ENCODE measurements around the gene PSAPL1. TPM values are rescaled to one million over a fixed set of nuclear protein-coding genes. Genes with fewer than 3 reads are reported as not detected.

Gene PSAPL1
- total RNA-seq, 1 donor from 2014 or later: not detected

- DNase-seq (ENCODE audit: low read depth) (no peak), FAIRE-seq (no peak)
- H3K36me3 ChIP-seq (ENCODE audit: control insufficient read depth, insufficient read depth, low read length): no peaks in the 10 kb centered on the region
- no peak overlapping the region for H3K4me3 ChIP-seq (ENCODE audit: low read depth, low read length)
- no peaks in the 10 kb centered on the region for H3K27me3 ChIP-seq (ENCODE audit: control insufficient read depth, insufficient read depth, low read length)
- TF ChIP-seq CTCF (IDR thresholded peaks at IDR 0.05; ENCODE audit: insufficient read depth, low read length, severe bottlenecking): no peak
These were observed 23.2 kb downstream of the PSAPL1 start for GRCh38 chr4:7411491-7411890.

- no peaks in the 10 kb centered on the region for H3K27me3 ChIP-seq (ENCODE audit: control insufficient read depth, insufficient read depth, low read length)
- H3K36me3 ChIP-seq (ENCODE audit: control insufficient read depth, insufficient read depth, low read length): no peaks in the 10 kb centered on the region
- no peak overlapping the region for H3K4me3 ChIP-seq (ENCODE audit: low read depth, low read length)
- DNase-seq (ENCODE audit: low read depth): no peak
- no peak for TF ChIP-seq CTCF (IDR thresholded peaks at IDR 0.05; ENCODE audit: insufficient read depth, low read length, severe bottlenecking)
- no peak for FAIRE-seq
These were observed 24.3 kb downstream of the PSAPL1 start for GRCh38 chr4:7410446-7410845.

- H3K27me3 ChIP-seq (ENCODE audit: control insufficient read depth, insufficient read depth, low read length): no peaks in the 10 kb centered on the region
- FAIRE-seq: no peak
- H3K36me3 ChIP-seq (ENCODE audit: control insufficient read depth, insufficient read depth, low read length): no peaks in the 10 kb centered on the region
These were observed 26.6 kb downstream of the PSAPL1 start for GRCh38 chr4:7408166-7408565.

GRCh38 chr4:7403001-7403400, 31.7 kb downstream of the PSAPL1 start:
- H3K27me3 ChIP-seq (ENCODE audit: control insufficient read depth, insufficient read depth, low read length): no peaks in the 10 kb centered on the region
- no peaks in the 10 kb centered on the region for H3K36me3 ChIP-seq (ENCODE audit: control insufficient read depth, insufficient read depth, low read length)
- TF ChIP-seq CTCF (IDR thresholded peaks at IDR 0.05; ENCODE audit: insufficient read depth, low read length, severe bottlenecking): no peak
- DNase-seq (ENCODE audit: low read depth) (peak; percentile 79), FAIRE-seq (no peak)
- H3K4me3 ChIP-seq (ENCODE audit: low read depth, low read length): no peak overlapping the region

More at GRCh38 chr4:7408166-7408565, 26.6 kb downstream of the PSAPL1 start:
- no peak overlapping the region for H3K4me3 ChIP-seq (ENCODE audit: low read depth, low read length)
- DNase-seq (ENCODE audit: low read depth): no peak
- no peak for TF ChIP-seq CTCF (IDR thresholded peaks at IDR 0.05; ENCODE audit: insufficient read depth, low read length, severe bottlenecking)

- H3K4me3 ChIP-seq (ENCODE audit: low read depth, low read length): no peak overlapping the region
- H3K27me3 ChIP-seq (ENCODE audit: control insufficient read depth, insufficient read depth, low read length): no peaks in the 10 kb centered on the region
- no peak for TF ChIP-seq CTCF (IDR thresholded peaks at IDR 0.05; ENCODE audit: insufficient read depth, low read length, severe bottlenecking)
- no peak for FAIRE-seq
- peak; percentile 87 for DNase-seq (ENCODE audit: low read depth)
- H3K36me3 ChIP-seq (ENCODE audit: control insufficient read depth, insufficient read depth, low read length): no peaks in the 10 kb centered on the region
These were observed 32.2 kb downstream of the PSAPL1 start for GRCh38 chr4:7402526-7402925.

- no peak for DNase-seq (ENCODE audit: low read depth)
- no peaks in the 10 kb centered on the region for H3K27me3 ChIP-seq (ENCODE audit: control insufficient read depth, insufficient read depth, low read length)
- FAIRE-seq: no peak
- no peaks in the 10 kb centered on the region for H3K36me3 ChIP-seq (ENCODE audit: control insufficient read depth, insufficient read depth, low read length)
- H3K4me3 ChIP-seq (ENCODE audit: low read depth, low read length): no peak overlapping the region
- no peak for TF ChIP-seq CTCF (IDR thresholded peaks at IDR 0.05; ENCODE audit: insufficient read depth, low read length, severe bottlenecking)
These were observed 33.9 kb downstream of the PSAPL1 start for GRCh38 chr4:7400671-7401298.
